Fibroblast of villous mesenchyme (primary cell): ENCODE data around the gene F2RL1. TPM values are rescaled to one million over a fixed set of nuclear protein-coding genes. Genes with fewer than 3 reads are reported as not detected.
A peak's percentile ranks its signal among the peaks of the same experiment; 100 is the strongest.
"Not testable (repeated sequence)": the region's sequence is repeated elsewhere in the genome, so short reads cannot be mapped to it uniquely, and the experiment has no call there.

Experiments
- DNase-seq: peaks from one replicate; pipeline ENCODE4 v3.0.0-alpha.2; 2010; ENCODE audit warnings: low read depth
- H3K4me3 ChIP-seq: 2 replicates; pipeline ENCODE4 v1.5.1; 2011; ENCODE audit warnings: low read depth, mild to moderate bottlenecking, low read length
- total RNA-seq: library from RNA; depleted of rRNA; stranded (reverse); fragments of >200 nt; gene quantifications from 2 replicates; pipeline ENCODE4 v1.2.3, GENCODE V29; 2012
- TF ChIP-seq, protein P1 (sequence below): IDR thresholded peaks from 2 replicates; pipeline ENCODE4 v1.5.1; 2012; ENCODE audit warnings: low read depth, mild to moderate bottlenecking, low read length; ENCODE audit not compliant: insufficient read depth

F2RL1 gene
- total RNA-seq, 1 donor = 26.3 TPM

DNA sequence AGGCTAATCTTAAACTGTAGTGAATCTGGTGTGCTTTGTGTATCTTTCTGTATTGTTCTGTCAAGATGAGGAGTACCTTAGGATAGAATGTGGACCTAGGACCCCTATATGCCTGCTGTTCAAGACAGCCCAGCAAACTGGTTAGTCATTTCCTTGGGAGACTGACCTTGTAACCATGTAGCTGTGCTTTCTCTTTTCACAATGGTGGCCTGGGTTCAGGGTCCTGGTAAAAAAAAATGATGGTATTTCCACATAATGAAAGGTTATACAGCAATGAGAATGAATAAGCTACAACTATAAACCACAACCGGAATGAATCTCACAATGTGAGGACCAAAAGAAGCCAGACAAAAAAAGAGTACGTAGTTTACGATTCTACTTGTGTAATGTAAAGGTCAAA is 36.4 kb upstream of the F2RL1 start:
- H3K4me3 ChIP-seq = no peak overlapping the region
- no peak for DNase-seq
- TF ChIP-seq, protein P1, sequence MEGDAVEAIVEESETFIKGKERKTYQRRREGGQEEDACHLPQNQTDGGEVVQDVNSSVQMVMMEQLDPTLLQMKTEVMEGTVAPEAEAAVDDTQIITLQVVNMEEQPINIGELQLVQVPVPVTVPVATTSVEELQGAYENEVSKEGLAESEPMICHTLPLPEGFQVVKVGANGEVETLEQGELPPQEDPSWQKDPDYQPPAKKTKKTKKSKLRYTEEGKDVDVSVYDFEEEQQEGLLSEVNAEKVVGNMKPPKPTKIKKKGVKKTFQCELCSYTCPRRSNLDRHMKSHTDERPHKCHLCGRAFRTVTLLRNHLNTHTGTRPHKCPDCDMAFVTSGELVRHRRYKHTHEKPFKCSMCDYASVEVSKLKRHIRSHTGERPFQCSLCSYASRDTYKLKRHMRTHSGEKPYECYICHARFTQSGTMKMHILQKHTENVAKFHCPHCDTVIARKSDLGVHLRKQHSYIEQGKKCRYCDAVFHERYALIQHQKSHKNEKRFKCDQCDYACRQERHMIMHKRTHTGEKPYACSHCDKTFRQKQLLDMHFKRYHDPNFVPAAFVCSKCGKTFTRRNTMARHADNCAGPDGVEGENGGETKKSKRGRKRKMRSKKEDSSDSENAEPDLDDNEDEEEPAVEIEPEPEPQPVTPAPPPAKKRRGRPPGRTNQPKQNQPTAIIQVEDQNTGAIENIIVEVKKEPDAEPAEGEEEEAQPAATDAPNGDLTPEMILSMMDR = no peak

DNA sequence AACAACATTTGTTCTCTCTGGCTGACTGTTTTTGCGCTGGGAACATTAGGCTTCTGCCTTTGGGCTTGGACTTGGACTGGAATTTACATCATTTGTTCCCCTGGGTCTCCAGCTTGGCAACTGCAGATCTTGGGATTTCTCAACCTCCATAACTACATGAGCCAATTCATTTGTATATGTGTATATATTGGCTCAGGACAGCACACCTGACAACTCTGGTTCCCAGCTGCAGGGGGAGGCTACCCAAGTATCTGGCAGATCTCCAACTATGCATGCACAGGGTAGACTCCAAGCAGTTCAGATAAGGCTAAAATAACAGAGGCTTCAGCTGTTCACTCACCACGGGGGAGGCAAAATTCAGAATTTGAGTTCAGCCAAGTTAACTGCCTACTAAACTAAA is 31.6 kb upstream of the F2RL1 start:
- TF ChIP-seq, protein P1 = no peak
- no peak overlapping the region for H3K4me3 ChIP-seq
- DNase-seq = peak; percentile 90

DNA sequence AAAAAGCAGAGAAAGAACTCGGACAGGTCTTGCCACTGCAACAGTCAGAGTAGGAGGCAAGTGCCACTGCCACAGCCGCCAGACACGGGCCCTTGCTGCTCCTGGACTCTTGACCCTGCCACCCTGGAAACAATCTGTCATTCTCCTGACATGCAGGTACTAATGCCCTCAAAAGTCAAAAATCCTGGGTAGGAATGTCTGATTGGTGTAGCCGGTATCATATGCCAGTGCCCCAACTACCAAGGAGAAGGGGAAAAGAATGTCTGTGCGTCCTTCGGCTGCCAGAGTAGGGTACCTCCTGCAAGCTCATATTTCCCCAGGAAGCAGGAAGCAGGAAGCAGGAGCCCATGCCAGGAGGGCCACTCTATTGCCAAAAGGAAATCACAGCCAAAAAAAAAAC is 30.5 kb upstream of the F2RL1 start:
- DNase-seq = no peak
- H3K4me3 ChIP-seq = no peak overlapping the region

GRCh38 chr5:76789275-76789674 is 29.6 kb upstream of the F2RL1 start:
- not testable (repeated sequence) for H3K4me3 ChIP-seq, DNase-seq

More for the DNA sequence above, 30.5 kb upstream of the F2RL1 start:
- TF ChIP-seq, protein P1 = no peak

DNA sequence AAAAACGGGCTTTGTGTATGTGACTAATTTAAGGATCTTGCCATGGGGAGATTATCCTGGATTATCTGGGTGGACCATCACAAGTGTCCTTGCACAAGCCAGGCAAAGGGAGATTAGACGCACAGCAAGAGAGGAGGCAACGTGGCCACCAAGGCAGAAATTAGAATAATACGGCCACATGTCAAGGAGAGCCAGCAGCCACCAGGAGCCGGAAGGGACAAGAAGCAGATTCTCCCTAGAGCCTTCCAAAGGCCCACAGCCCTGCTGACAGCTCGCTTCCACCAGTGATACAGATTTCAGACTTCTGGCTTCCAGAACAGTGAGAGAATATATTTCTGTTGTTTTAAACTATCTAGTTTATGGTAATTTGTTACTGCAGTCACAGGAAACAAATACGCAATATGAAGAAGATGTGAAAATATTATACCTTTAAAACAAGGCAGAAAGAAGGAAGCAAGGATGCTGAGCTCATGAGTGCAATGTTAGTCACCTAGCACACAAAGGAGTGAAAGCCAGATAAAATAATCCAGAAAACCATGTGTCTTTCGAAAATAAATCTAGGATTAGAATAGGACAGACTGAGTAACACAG is 28.7 kb upstream of the F2RL1 start:
- H3K4me3 ChIP-seq = no peak overlapping the region
- DNase-seq = peak; percentile 90
- TF ChIP-seq, protein P1 = no peak

- H3K4me3 ChIP-seq = no peak overlapping the region
Measured at GRCh38 chr5:76790632-76791290, 28.1 kb upstream of the F2RL1 start.

DNA sequence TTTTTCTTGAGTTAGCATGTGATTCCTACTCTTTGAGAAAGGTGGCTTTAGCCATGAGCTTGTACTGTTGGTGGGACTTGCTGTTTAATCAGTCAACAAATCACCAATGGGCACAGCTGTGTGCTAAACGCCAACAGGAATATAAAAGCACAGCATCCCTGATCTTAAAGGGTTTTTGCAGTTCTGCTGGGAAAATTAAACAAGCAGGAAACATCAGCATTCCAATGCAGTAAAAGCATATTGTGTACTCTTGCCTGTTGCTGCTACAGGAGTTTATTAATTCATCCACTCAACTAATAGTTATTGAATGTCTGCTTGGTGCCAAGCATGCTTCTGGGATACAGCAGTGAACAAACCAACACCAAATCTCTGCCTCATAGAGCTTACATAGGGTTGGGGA is 27.4 kb upstream of the F2RL1 start:
- H3K4me3 ChIP-seq = no peak overlapping the region
- TF ChIP-seq, protein P1 = no peak
- peak; percentile 58 for DNase-seq

More at GRCh38 chr5:76790632-76791290, 28.1 kb upstream of the F2RL1 start:
- TF ChIP-seq, protein P1 = no peak
- DNase-seq = peak; percentile 99
